HL-60 (cell line): ENCODE measurements around the gene PCDHGA1.

ENCODE experiments used
- POLR2AphosphoS5 ChIP-seq: IDR thresholded peaks from 2 replicates; pipeline ENCODE4 v1.6.1; 2012; ENCODE audit warnings: low read depth
- REST ChIP-seq: IDR thresholded peaks from 2 replicates; pipeline ENCODE4 v1.6.1; 2012; ENCODE audit warnings: low read depth; ENCODE audit not compliant: insufficient replicate concordance
- TF ChIP-seq, protein P1 (sequence below): IDR thresholded peaks from one replicate; pipeline ENCODE4 v1.5.1; 2011; ENCODE audit warnings: low read length, control low read depth, inconsistent platforms; ENCODE audit not compliant: insufficient read depth

DNA sequence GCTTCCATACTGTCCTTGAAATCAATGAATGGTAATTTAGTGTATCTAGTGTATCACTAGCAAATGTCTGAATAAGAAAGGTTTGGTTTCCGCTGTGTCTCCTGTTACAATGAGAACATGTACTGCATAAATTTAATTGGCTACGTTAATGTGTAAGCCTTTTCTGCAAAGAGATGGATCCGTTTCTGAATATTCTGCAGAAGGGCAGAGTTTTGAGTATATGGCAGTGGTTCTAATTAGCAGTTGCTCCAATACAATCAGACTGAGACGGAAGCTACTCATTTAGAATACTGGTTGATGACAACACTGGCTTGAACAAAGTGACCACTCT, 154.0 kb downstream of the PCDHGA1 start:
- TF ChIP-seq, protein P1, sequence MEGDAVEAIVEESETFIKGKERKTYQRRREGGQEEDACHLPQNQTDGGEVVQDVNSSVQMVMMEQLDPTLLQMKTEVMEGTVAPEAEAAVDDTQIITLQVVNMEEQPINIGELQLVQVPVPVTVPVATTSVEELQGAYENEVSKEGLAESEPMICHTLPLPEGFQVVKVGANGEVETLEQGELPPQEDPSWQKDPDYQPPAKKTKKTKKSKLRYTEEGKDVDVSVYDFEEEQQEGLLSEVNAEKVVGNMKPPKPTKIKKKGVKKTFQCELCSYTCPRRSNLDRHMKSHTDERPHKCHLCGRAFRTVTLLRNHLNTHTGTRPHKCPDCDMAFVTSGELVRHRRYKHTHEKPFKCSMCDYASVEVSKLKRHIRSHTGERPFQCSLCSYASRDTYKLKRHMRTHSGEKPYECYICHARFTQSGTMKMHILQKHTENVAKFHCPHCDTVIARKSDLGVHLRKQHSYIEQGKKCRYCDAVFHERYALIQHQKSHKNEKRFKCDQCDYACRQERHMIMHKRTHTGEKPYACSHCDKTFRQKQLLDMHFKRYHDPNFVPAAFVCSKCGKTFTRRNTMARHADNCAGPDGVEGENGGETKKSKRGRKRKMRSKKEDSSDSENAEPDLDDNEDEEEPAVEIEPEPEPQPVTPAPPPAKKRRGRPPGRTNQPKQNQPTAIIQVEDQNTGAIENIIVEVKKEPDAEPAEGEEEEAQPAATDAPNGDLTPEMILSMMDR: no peak
- TF ChIP-seq POLR2AphosphoS5: no peak
- no peak for TF ChIP-seq REST
